GM19035 (cell line): Measurements from ENCODE around the gene PLCH1.

Experiments used
- ATAC-seq: cut with Tn5 transposase; IDR thresholded peaks from one replicate; pipeline ENCODE4 v1.9.1; 2021; ENCODE audit not compliant: unreplicated experiment

PLCH1 gene

GRCh38 chr3:155553780-155554179, 191.1 kb downstream of the PLCH1 start:
- ATAC-seq: no peak

- no peak for ATAC-seq
Measured at GRCh38 chr3:155553326-155553725, 191.5 kb downstream of the PLCH1 start.

- no peak for ATAC-seq
Measured at GRCh38 chr3:155550391-155550790, 194.5 kb downstream of the PLCH1 start.

GRCh38 chr3:155549087-155549486, 195.8 kb downstream of the PLCH1 start:
- peak; percentile 64 for ATAC-seq

- no peak for ATAC-seq
Measured at GRCh38 chr3:155548195-155548594, 196.7 kb downstream of the PLCH1 start.

- no peak for ATAC-seq
Measured at GRCh38 chr3:155535098-155535497, 209.8 kb downstream of the PLCH1 start.

- no peak for ATAC-seq
Measured at GRCh38 chr3:155528579-155528978, 216.3 kb downstream of the PLCH1 start.

GRCh38 chr3:155525324-155525833, 219.5 kb downstream of the PLCH1 start:
- no peak for ATAC-seq

GRCh38 chr3:155520463-155520862, 224.4 kb downstream of the PLCH1 start:
- ATAC-seq: no peak

GRCh38 chr3:155519078-155519477, 225.8 kb downstream of the PLCH1 start:
- no peak for ATAC-seq

GRCh38 chr3:155517903-155518302, 227.0 kb downstream of the PLCH1 start:
- no peak for ATAC-seq

GRCh38 chr3:155516439-155516838, 228.4 kb downstream of the PLCH1 start:
- no peak for ATAC-seq

GRCh38 chr3:155512867-155513261, 232.0 kb downstream of the PLCH1 start:
- ATAC-seq: no peak

- no peak for ATAC-seq
Measured at GRCh38 chr3:155512175-155512866, 232.6 kb downstream of the PLCH1 start.

GRCh38 chr3:155504682-155505081, 240.2 kb downstream of the PLCH1 start:
- no peak for ATAC-seq

GRCh38 chr3:155502630-155503029, 242.2 kb downstream of the PLCH1 start:
- no peak for ATAC-seq

GRCh38 chr3:155500194-155500818, 244.6 kb downstream of the PLCH1 start:
- no peak for ATAC-seq

GRCh38 chr3:155497930-155498647, 246.8 kb downstream of the PLCH1 start:
- no peak for ATAC-seq

GRCh38 chr3:155496206-155496605, 248.7 kb downstream of the PLCH1 start:
- no peak for ATAC-seq

- peak; percentile 64 for ATAC-seq
Measured at GRCh38 chr3:155495387-155495786, 249.5 kb downstream of the PLCH1 start.

GRCh38 chr3:155494332-155494731, 250.5 kb downstream of the PLCH1 start:
- no peak for ATAC-seq

- no peak for ATAC-seq
Measured at GRCh38 chr3:155492841-155493240, 252.0 kb downstream of the PLCH1 start.
